Endothelial cell of umbilical vein (primary cell): Measurements from ENCODE around the gene MGAT5B. TPM values are rescaled to one million over a fixed set of nuclear protein-coding genes. Genes with fewer than 3 reads are reported as not detected.

ENCODE experiments used
- BruUV-seq: library from RNA; stranded (reverse); fragments of 400-500 nt; replicated peaks from 2 replicates; lab custom pipeline; 2021; lab: Mats Ljungman, UMichigan
- CTCF ChIA-PET: fragments of 300-600, 350-600 bp; sonication (Branson Sonifier 250); formaldehyde crosslinking; loops from one replicate; lab custom pipeline; 2021; ENCODE audit warnings: antibody characterized with exemption, inconsistent platforms; lab: Charles Lee
- POLR2A ChIA-PET: fragments of 300-600, 350-600 bp; sonication (Branson Sonifier 250); formaldehyde crosslinking; loops from one replicate; lab custom pipeline; 2021; ENCODE audit warnings: antibody characterized with exemption, inconsistent platforms; lab: Charles Lee
- DNase-seq: peaks from one replicate; pipeline ENCODE4 v3.0.0-alpha.2; 2011; ENCODE audit warnings: low read depth, low spot score
- FAIRE-seq: peaks from 2 replicates; lab custom pipeline; 2011; peaks lifted over from hg19 to GRCh38; lab: Jason Lieb, UNC
- H2AFZ ChIP-seq: 2 replicates; pipeline ENCODE4 v1.6.0; 2012; ENCODE audit warnings: low read depth, low read length, control low read depth, inconsistent platforms
- H3K27ac ChIP-seq: 2 replicates; pipeline ENCODE4 v1.5.1; 2011; ENCODE audit warnings: low read depth, mild to moderate bottlenecking, control low read depth, low read length, moderate library complexity; ENCODE audit not compliant: insufficient read depth
- H3K27me3 ChIP-seq, 2 experiments: 2 replicates each; pipeline versions ENCODE4 v1.6.0 to v1.6.1; 2011; ENCODE audit warnings: low read length in 2 of 2, mixed read lengths in 1 of 2; ENCODE audit not compliant: control insufficient read depth in 2 of 2, insufficient read depth in 2 of 2
- H3K36me3 ChIP-seq, 2 experiments: 2 replicates in 1 of 2; 3 replicates in 1 of 2; pipeline ENCODE4 v1.5.1; 2011; ENCODE audit warnings: low read length in 2 of 2, mild to moderate bottlenecking in 1 of 2, moderate library complexity in 1 of 2; ENCODE audit not compliant: control insufficient read depth in 2 of 2, insufficient read depth in 2 of 2; ENCODE audit errors: extremely low read depth in 1 of 2
- H3K4me1 ChIP-seq: 3 replicates; pipeline ENCODE4 v1.5.1; 2011; ENCODE audit warnings: mild to moderate bottlenecking, low read length; ENCODE audit not compliant: control insufficient read depth, insufficient read depth; ENCODE audit errors: extremely low read depth
- H3K4me2 ChIP-seq: 2 replicates; pipeline ENCODE4 v1.6.1; 2011; ENCODE audit warnings: low read length, control low read depth, mixed read lengths; ENCODE audit not compliant: insufficient read depth
- H3K4me3 ChIP-seq, 3 experiments: fragments of 200-600 bp in 1 of 3; sonication (generic), shearing (Covaris generic) in 1 of 3; replicated peaks in 1 of 3; 2 replicates each; pipeline ENCODE4 v1.5.1; 2011 to 2016; ENCODE audit warnings: control low read depth in 3 of 3, low read length in 3 of 3, mild to moderate bottlenecking in 2 of 3, inconsistent platforms in 1 of 3, low read depth in 1 of 3, moderate library complexity in 1 of 3; ENCODE audit not compliant: insufficient read depth in 1 of 3
- H3K79me2 ChIP-seq: 2 replicates; pipeline ENCODE4 v1.6.0; 2012; ENCODE audit warnings: low read length, inconsistent platforms; ENCODE audit not compliant: control insufficient read depth, insufficient read depth
- H3K9ac ChIP-seq: replicated peaks from 2 replicates; pipeline ENCODE3; 2011; ENCODE audit warnings: low read length, control low read depth; ENCODE audit not compliant: insufficient read depth; ENCODE audit errors: extremely low read depth
- H3K9me1 ChIP-seq: replicated peaks from 3 replicates; pipeline ENCODE4 v1.6.0; 2011; ENCODE audit warnings: mild to moderate bottlenecking, low read length; ENCODE audit not compliant: control insufficient read depth, insufficient read depth; ENCODE audit errors: extremely low read depth
- H3K9me3 ChIP-seq: replicated peaks from 2 replicates; pipeline ENCODE4 v1.5.1; 2012; ENCODE audit warnings: low read length, inconsistent platforms; ENCODE audit not compliant: control insufficient read depth, insufficient read depth
- H4K20me1 ChIP-seq: replicated peaks from 2 replicates; pipeline ENCODE3; 2011; ENCODE audit warnings: mild to moderate bottlenecking, low read length; ENCODE audit not compliant: control insufficient read depth, insufficient read depth; ENCODE audit errors: extremely low read depth
- CTCF ChIP-seq, 2 donors: IDR thresholded peaks; 1 replicate in 1 of 2; 2 replicates in 1 of 2; pipeline ENCODE4 v1.5.1; 2011; ENCODE audit warnings: low read length in 2 of 2, mild to moderate bottlenecking in 2 of 2, moderate library complexity in 2 of 2, control low read depth in 1 of 2, inconsistent platforms in 1 of 2, low read depth in 1 of 2; ENCODE audit not compliant: insufficient read depth in 1 of 2; ENCODE audit errors: extremely low read depth in 1 of 2
- EZH2 ChIP-seq: IDR thresholded peaks from 2 replicates; pipeline ENCODE4 v1.6.1; 2012; ENCODE audit warnings: borderline replicate concordance, low read depth, mild to moderate bottlenecking, moderate library complexity, low read length, inconsistent platforms; ENCODE audit not compliant: severe bottlenecking
- FOS ChIP-seq: IDR thresholded peaks from 2 replicates; pipeline ENCODE4 v1.6.1; 2011; ENCODE audit warnings: mild to moderate bottlenecking, low read length, moderate library complexity, borderline replicate concordance; ENCODE audit not compliant: insufficient read depth
- GATA2 ChIP-seq: IDR thresholded peaks from 2 replicates; pipeline ENCODE4 v1.7.0; 2011; ENCODE audit warnings: low read depth, mild to moderate bottlenecking, moderate library complexity, mixed read lengths, low read length; ENCODE audit not compliant: insufficient read length, insufficient read depth
- JUN ChIP-seq: IDR thresholded peaks from 2 replicates; pipeline ENCODE4 v1.6.1; 2011; ENCODE audit warnings: borderline replicate concordance, low read depth; ENCODE audit not compliant: insufficient read length, insufficient read depth
- MAX ChIP-seq: IDR thresholded peaks from 2 replicates; pipeline ENCODE4 v1.6.1; 2011; ENCODE audit not compliant: insufficient read depth, insufficient read length
- MYC ChIP-seq: IDR thresholded peaks from one replicate; pipeline ENCODE4 v1.6.1; 2011; ENCODE audit warnings: mild to moderate bottlenecking, low read depth, low read length
- POLR2A ChIP-seq: IDR thresholded peaks from 2 replicates; pipeline ENCODE4 v1.6.1; 2012; ENCODE audit warnings: low read depth, mild to moderate bottlenecking, control low read depth, low read length
- POLR2AphosphoS5 ChIP-seq: IDR thresholded peaks from 2 replicates; pipeline ENCODE4 v1.6.1; 2012; ENCODE audit warnings: low read depth, mild to moderate bottlenecking, control low read depth, low read length, moderate library complexity; ENCODE audit not compliant: insufficient read depth
- dilution Hi-C: fragments of 300-500 bp; cut with MboI; formaldehyde crosslinking; loops from one replicate; pipeline ENCODE4 v1.15.0; 2019; ENCODE audit warnings: low sequenced_read_pairs; ENCODE audit not compliant: extremely low pct_ligation_motif_present
- intact Hi-C: fragments of 100-400 bp; cut with micrococcal nuclease; formaldehyde crosslinking; loops from one replicate; pipeline ENCODE4 v1.10.0; 2022
- polyA plus RNA-seq, 4 experiments: library from polyadenylated mRNA; depleted of rRNA in 3 of 4; stranded (reverse) in 3 of 4; unstranded in 1 of 4; fragments of >200 nt; gene quantifications; 2 replicates each; pipeline versions ENCODE4 v1.2.1 to v1.2.3, GENCODE V29; 2011 to 2012; ENCODE audit warnings: missing spikeins in 1 of 4
- total RNA-seq: library from RNA; stranded (reverse); gene quantifications from 2 replicates; pipeline ENCODE4 v1.2.3, GENCODE V29; 2021

The MGAT5B gene
- total and polyA plus RNA-seq, 2 donors (not counting 3 experiments of a cell fraction or from before 2014, with no cell fraction given): 1.7 to 2.1 TPM

GRCh38 chr17:76900723-76901122, 32.5 kb downstream of the MGAT5B start:
- H3K4me1 ChIP-seq: peaks cover 6% of the 10 kb centered on the region
- FAIRE-seq: no peak
- no peaks in the 10 kb centered on the region for H3K9me3 ChIP-seq
- intact Hi-C loops: no loop called here
- no peaks in the 10 kb centered on the region for H3K36me3 ChIP-seq
- H4K20me1 ChIP-seq: no peaks in the 10 kb centered on the region
- H3K4me3 ChIP-seq: no peak overlapping the region
- no TSS peak for BruUV-seq
- H3K27me3 ChIP-seq: no peaks in the 10 kb centered on the region
- TF ChIP-seq JUN: no peak
- no peak for TF ChIP-seq FOS
- no peak for TF ChIP-seq CTCF (IDR thresholded peaks at IDR 0.05; ENCODE audit: extremely low read depth in 1 of 2, insufficient read depth in 1 of 2, low read depth in 1 of 2, low read length in 2 of 2)
- no peak for TF ChIP-seq EZH2
- no peak for TF ChIP-seq MYC
- no peak for TF ChIP-seq POLR2AphosphoS5
- TF ChIP-seq GATA2: no peak
- no peak for TF ChIP-seq POLR2A
- no peak for TF ChIP-seq MAX
- H3K9me1 ChIP-seq: no peaks in the 10 kb centered on the region
- H3K4me2 ChIP-seq: no peak overlapping the region
- H2AFZ ChIP-seq: no peak overlapping the region
- dilution Hi-C loops: no loop called here
- ChIA-PET POLR2A (no interaction called here), CTCF (interaction anchor here (0.7 kb wide), 1 partner anchor 33 kb away, joined by 3 read pairs; no protein-coding TSS in a partner anchor)
- DNase-seq: no peak
- no peak overlapping the region for H3K9ac ChIP-seq
- H3K27ac ChIP-seq: no peak overlapping the region
- H3K79me2 ChIP-seq: no peaks in the 10 kb centered on the region
